T-helper 1 cell (primary cell): Measurements from ENCODE around the gene MED17.

ENCODE experiments used
- DNase-seq, 5 donors: peaks; one replicate each; pipeline ENCODE4 v3.0.0-alpha.2; 2012 to 2020

The MED17 gene

GRCh38 chr11:93817426-93818348, 33.6 kb downstream of the MED17 start:
- DNase-seq, result no peak

- DNase-seq, result no peak
Observed at GRCh38 chr11:93819966-93820695, 36.0 kb downstream of the MED17 start.

- no peak for DNase-seq
Observed at GRCh38 chr11:93820847-93821246, 36.8 kb downstream of the MED17 start.

- DNase-seq, result no peak
Observed at GRCh38 chr11:93821617-93822016, 37.5 kb downstream of the MED17 start.

- DNase-seq, result no peak
Observed at GRCh38 chr11:93822359-93822758, 38.3 kb downstream of the MED17 start.

- no peak for DNase-seq
Observed at GRCh38 chr11:93823210-93823609, 39.1 kb downstream of the MED17 start.

- DNase-seq, result no peak
Observed at GRCh38 chr11:93827363-93827762, 43.3 kb downstream of the MED17 start.

- no peak for DNase-seq
Observed at GRCh38 chr11:93829598-93829997, 45.5 kb downstream of the MED17 start.

GRCh38 chr11:93831343-93832127, 47.5 kb downstream of the MED17 start:
- DNase-seq, result no peak

- no peak for DNase-seq
Observed at GRCh38 chr11:93832780-93833179, 48.7 kb downstream of the MED17 start.

- no peak for DNase-seq
Observed at GRCh38 chr11:93838967-93839366, 54.9 kb downstream of the MED17 start.

- no peak for DNase-seq
Observed at GRCh38 chr11:93840180-93840579, 56.1 kb downstream of the MED17 start.

GRCh38 chr11:93840981-93841380, 56.9 kb downstream of the MED17 start:
- DNase-seq, result no peak

GRCh38 chr11:93841446-93841845, 57.4 kb downstream of the MED17 start:
- no peak for DNase-seq

- no peak for DNase-seq
Observed at GRCh38 chr11:93842034-93842433, 58.0 kb downstream of the MED17 start.

GRCh38 chr11:93842461-93842860, 58.4 kb downstream of the MED17 start:
- DNase-seq, result no peak

- DNase-seq, result no peak
Observed at GRCh38 chr11:93843906-93844305, 59.8 kb downstream of the MED17 start.

GRCh38 chr11:93844568-93844967, 60.5 kb downstream of the MED17 start:
- DNase-seq, result no peak

- no peak for DNase-seq
Observed at GRCh38 chr11:93845181-93846092, 61.4 kb downstream of the MED17 start.

GRCh38 chr11:93846411-93846810, 62.3 kb downstream of the MED17 start:
- no peak for DNase-seq

GRCh38 chr11:93849201-93849600, 65.1 kb downstream of the MED17 start:
- no peak for DNase-seq
